H1 (cell line): ENCODE data around the gene TINAGL1. TPM values are rescaled to one million over a fixed set of nuclear protein-coding genes. Genes with fewer than 3 reads are reported as not detected.

ENCODE experiments used
- SRF ChIP-seq: IDR thresholded peaks from 2 replicates; pipeline ENCODE4 v1.6.1; 2011; ENCODE audit warnings: mild to moderate bottlenecking, low read depth, low read length, moderate library complexity
- polyA plus RNA-seq, 7 experiments: library from polyadenylated mRNA; depleted of rRNA in 3 of 7; stranded (reverse) in 5 of 7; unstranded in 2 of 7; fragments of >200 nt in 5 of 7; fragments of 200-250 nt in 2 of 7; gene quantifications; 1 replicate in 5 of 7; 2 replicates in 1 of 7; 4 replicates in 1 of 7; pipeline versions ENCODE4 v1.2.1 to v1.2.3, GENCODE V29; 2011 to 2013; ENCODE audit warnings: missing spikeins in 2 of 7, mixed read lengths in 2 of 7
- total RNA-seq: library from RNA; stranded (reverse); fragmentation: NEBNext Ultra II Directional; extraction: Animal tissue kit (Norgen Biotek cat#: 25700); gene quantifications from 2 replicates; pipeline ENCODE4 v1.2.1, GENCODE V29; 2021

Gene TINAGL1
- total and polyA plus RNA-seq, 2 of the 8 experiments (the other 6 are each of a cell fraction or from before 2014, with no cell fraction given) = 11.2 to 21.7 TPM

GRCh38 chr1:31592132-31592531 lies 15.8 kb downstream of the TINAGL1 start (continued):
- TF ChIP-seq SRF = no peak
